B cell (primary cell): Measurements from ENCODE around the gene BCL2. TPM values are rescaled to one million over a fixed set of nuclear protein-coding genes. Genes with fewer than 3 reads are reported as not detected.
A peak's percentile ranks its signal among the peaks of the same experiment; 100 is the strongest.

Experiments
- ATAC-seq: fragments of 200-7000 bp; cut with Tn5 transposase; one replicate; pipeline ENCODE4 v1.10.0; 2021; ENCODE audit warnings: low read depth, mild to moderate bottlenecking, moderate number of reproducible peaks, moderate library complexity
- CTCF ChIA-PET: fragments of 350-600 bp; sonication (Branson Sonifier 250); formaldehyde crosslinking; loops from one replicate; lab custom pipeline; 2021; ENCODE audit warnings: antibody characterized with exemption, inconsistent platforms; lab: Charles Lee
- POLR2A ChIA-PET: fragments of 350-600 bp; sonication (Branson Sonifier 250); formaldehyde crosslinking; loops from one replicate; lab custom pipeline; 2021; ENCODE audit warnings: antibody characterized with exemption; lab: Charles Lee
- DNase-seq: peaks from one replicate; pipeline ENCODE4 v3.0.0; 2013
- H2AFZ ChIP-seq: 2 replicates; pipeline ENCODE4 v1.6.1; 2012; ENCODE audit warnings: mild to moderate bottlenecking, low read depth, low read length; ENCODE audit not compliant: insufficient read depth, poor library complexity, severe bottlenecking
- H3K27ac ChIP-seq, 2 donors: 1 replicate in 1 of 2; 2 replicates in 1 of 2; pipeline ENCODE4 v1.5.1; 2012 to 2013; ENCODE audit warnings: low read length in 2 of 2, mild to moderate bottlenecking in 2 of 2, moderate library complexity in 1 of 2
- H3K27me3 ChIP-seq, 4 experiments: fragments of 200-600 bp in 1 of 4; sonication (generic) in 1 of 4; replicated peaks in 1 of 4; 1 replicate in 2 of 4; 2 replicates in 2 of 4; pipeline versions ENCODE4 v1.6.1 to v1.7.0; 2013 to 2016; ENCODE audit warnings: low read length in 3 of 4, mild to moderate bottlenecking in 2 of 4, mixed read lengths in 1 of 4, moderate library complexity in 1 of 4; ENCODE audit not compliant: insufficient read depth in 4 of 4, control insufficient read depth in 3 of 4; ENCODE audit errors: control extremely low read depth in 1 of 4
- H3K36me3 ChIP-seq, 2 experiments: replicated peaks in 1 of 2; 1 replicate in 1 of 2; 2 replicates in 1 of 2; pipeline versions ENCODE4 v1.6.1 to v1.7.1; 2013; ENCODE audit warnings: low read length in 1 of 2; ENCODE audit not compliant: insufficient read depth in 2 of 2, control insufficient read depth in 1 of 2; ENCODE audit errors: control extremely low read depth in 1 of 2, extremely low read depth in 1 of 2
- H3K4me1 ChIP-seq, 2 donors: fragments of 200-600 bp in 1 of 2; sonication (generic) in 1 of 2; 1 replicate in 1 of 2; 2 replicates in 1 of 2; pipeline versions ENCODE4 v1.5.1 to v1.6.1; 2013 to 2017; ENCODE audit warnings: low read length in 2 of 2; ENCODE audit not compliant: control insufficient read depth in 2 of 2, insufficient read depth in 2 of 2
- H3K4me2 ChIP-seq: replicated peaks from 2 replicates; pipeline ENCODE3; 2012; ENCODE audit warnings: mild to moderate bottlenecking, low read depth, low read length; ENCODE audit not compliant: poor library complexity, severe bottlenecking
- H3K4me3 ChIP-seq, 5 experiments: fragments of 200-600 bp in 1 of 5; sonication (generic) in 1 of 5; 1 replicate in 3 of 5; 2 replicates in 2 of 5; pipeline versions ENCODE4 v1.5.1 to v1.7.0; 2011 to 2016; ENCODE audit warnings: low read length in 4 of 5, mild to moderate bottlenecking in 4 of 5, low read depth in 2 of 5, control low read depth in 1 of 5, moderate library complexity in 1 of 5; ENCODE audit not compliant: insufficient read depth in 1 of 5; ENCODE audit errors: control extremely low read depth in 1 of 5, extremely low read depth in 1 of 5
- H3K79me2 ChIP-seq: fragments of 200-600 bp; sonication (generic); one replicate; pipeline ENCODE4 v1.6.0; 2016; ENCODE audit warnings: low read length; ENCODE audit not compliant: control insufficient read depth, insufficient read depth
- H3K9ac ChIP-seq: fragments of 200-600 bp; sonication (generic); 2 replicates; pipeline ENCODE4 v1.6.1; 2017; ENCODE audit warnings: mild to moderate bottlenecking, low read length, moderate library complexity
- H3K9me3 ChIP-seq, 3 donors: one replicate each; pipeline versions ENCODE4 v1.6.1 to v1.7.1; 2013; ENCODE audit warnings: low read length in 2 of 3; ENCODE audit not compliant: control insufficient read depth in 2 of 3, insufficient read depth in 1 of 3; ENCODE audit errors: control extremely low read depth in 1 of 3
- H4K20me1 ChIP-seq: 2 replicates; pipeline ENCODE4 v1.6.0; 2012; ENCODE audit warnings: mild to moderate bottlenecking, low read length; ENCODE audit not compliant: insufficient read depth, control insufficient read depth, poor library complexity, severe bottlenecking
- H3K27ac Mint-ChIP-seq: one replicate; pipeline ENCODE4 v1.8.0; 2021; ENCODE audit warnings: mixed read lengths
- H3K27me3 Mint-ChIP-seq: one replicate; pipeline ENCODE4 v1.8.0; 2021; ENCODE audit warnings: mixed read lengths
- H3K4me1 Mint-ChIP-seq: one replicate; pipeline ENCODE4 v1.8.0; 2021; ENCODE audit warnings: mixed read lengths
- H3K4me3 Mint-ChIP-seq: one replicate; pipeline ENCODE4 v1.8.0; 2021; ENCODE audit warnings: mixed read lengths
- H3K9me3 Mint-ChIP-seq: one replicate; pipeline ENCODE4 v1.8.0; 2022; ENCODE audit warnings: mixed read lengths; ENCODE audit not compliant: insufficient read depth
- EZH2 ChIP-seq: IDR thresholded peaks from 2 replicates; pipeline ENCODE4 v1.6.1; 2012; ENCODE audit warnings: borderline replicate concordance, low read depth, mild to moderate bottlenecking, moderate library complexity, low read length; ENCODE audit not compliant: insufficient read depth, poor library complexity, severe bottlenecking
- WGBS: methylation state at CpG from one replicate; pipeline ENCODE4 v1.1.5; 2013; ENCODE audit warnings: missing lambda C conversion rate; ENCODE audit not compliant: insufficient coverage; 5-methylcytosine and 5-hydroxymethylcytosine counted together
- intact Hi-C: fragments of 100-400 bp; cut with micrococcal nuclease; formaldehyde crosslinking; loops from one replicate; pipeline ENCODE4 v1.10.0; 2022
- polyA plus RNA-seq: library from polyadenylated mRNA; depleted of rRNA; stranded (reverse); fragments of >200 nt; gene quantifications from 2 replicates; pipeline ENCODE4 v1.2.3, GENCODE V29; 2012
- total RNA-seq, 2 donors: library from RNA; stranded (reverse); fragments of 120-200 nt in 1 of 2; gene quantifications; 1 replicate in 1 of 2; 2 replicates in 1 of 2; pipeline versions ENCODE4 v1.2.3 to v1.2.4, GENCODE V29; 2013 to 2022
- TF ChIP-seq, protein P1 (sequence below): fragments of 200-600 bp; IDR thresholded peaks from one replicate; pipeline ENCODE4 v1.8.0; 2022; ENCODE audit warnings: antibody characterized with exemption, mild to moderate bottlenecking

BCL2 gene
- total and polyA plus RNA-seq, 2 donors (not counting 1 experiment from before 2014, with no cell fraction given) = 27.6 to 144 TPM

GRCh38 chr18:63313396-63313917, 6.1 kb downstream of the BCL2 start:
- ATAC-seq = no peak
- peak overlapping the region; percentile 91 for H3K9ac ChIP-seq

More at GRCh38 chr18:63313396-63313917, 6.1 kb downstream of the BCL2 start:
- intact Hi-C loops = no loop called here
- H3K4me3 ChIP-seq = peak overlapping the region in 4 of 5 experiments; percentile 15 to 98 (median 30)
- H3K79me2 ChIP-seq = peaks cover 100% of the 10 kb centered on the region
- no peaks in the 10 kb centered on the region for H4K20me1 ChIP-seq
- Mint-ChIP-seq H3K27ac (peak overlapping the region; percentile 92), H3K27me3 (no peaks in the 10 kb centered on the region), H3K9me3 (no peaks in the 10 kb centered on the region), H3K4me1 (peaks cover 83% of the 10 kb centered on the region), H3K4me3 (peak overlapping the region; percentile 81)
- H3K4me1 ChIP-seq = peaks cover 70 to 77% of the 10 kb centered on the region in 2 donors
- no peaks in the 10 kb centered on the region for H3K36me3 ChIP-seq
- ChIA-PET CTCF (interaction anchor here (0.7 to 3.7 kb wide), 8 partner anchors 11 to 297 kb away, joined by 3 to 17 read pairs (median 8); no protein-coding TSS in a partner anchor), POLR2A (no interaction called here)
- no CpG with 5 or more reads among the region's 5 CpGs for WGBS
- TF ChIP-seq EZH2 = no peak
- TF ChIP-seq, protein P1, sequence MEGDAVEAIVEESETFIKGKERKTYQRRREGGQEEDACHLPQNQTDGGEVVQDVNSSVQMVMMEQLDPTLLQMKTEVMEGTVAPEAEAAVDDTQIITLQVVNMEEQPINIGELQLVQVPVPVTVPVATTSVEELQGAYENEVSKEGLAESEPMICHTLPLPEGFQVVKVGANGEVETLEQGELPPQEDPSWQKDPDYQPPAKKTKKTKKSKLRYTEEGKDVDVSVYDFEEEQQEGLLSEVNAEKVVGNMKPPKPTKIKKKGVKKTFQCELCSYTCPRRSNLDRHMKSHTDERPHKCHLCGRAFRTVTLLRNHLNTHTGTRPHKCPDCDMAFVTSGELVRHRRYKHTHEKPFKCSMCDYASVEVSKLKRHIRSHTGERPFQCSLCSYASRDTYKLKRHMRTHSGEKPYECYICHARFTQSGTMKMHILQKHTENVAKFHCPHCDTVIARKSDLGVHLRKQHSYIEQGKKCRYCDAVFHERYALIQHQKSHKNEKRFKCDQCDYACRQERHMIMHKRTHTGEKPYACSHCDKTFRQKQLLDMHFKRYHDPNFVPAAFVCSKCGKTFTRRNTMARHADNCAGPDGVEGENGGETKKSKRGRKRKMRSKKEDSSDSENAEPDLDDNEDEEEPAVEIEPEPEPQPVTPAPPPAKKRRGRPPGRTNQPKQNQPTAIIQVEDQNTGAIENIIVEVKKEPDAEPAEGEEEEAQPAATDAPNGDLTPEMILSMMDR = no peak
- H3K27ac ChIP-seq = peak overlapping the region; percentile 68 to 92
- H3K4me2 ChIP-seq = peak overlapping the region; percentile 75
- no peak for DNase-seq
- no peak overlapping the region for H2AFZ ChIP-seq
- H3K27me3 ChIP-seq = no peaks in the 10 kb centered on the region
- H3K9me3 ChIP-seq = no peaks in the 10 kb centered on the region
